Cardiac muscle cell (in vitro differentiated cells and primary cell): Measurements from ENCODE around the gene SLC38A4. TPM values are rescaled to one million over a fixed set of nuclear protein-coding genes. Genes with fewer than 3 reads are reported as not detected.

Experiments
- DNase-seq, 2 donors: peaks; one replicate each; pipeline versions ENCODE4 v3.0.0 to v3.0.0-alpha.2; 2010 to 2017; ENCODE audit warnings: low read depth in 1 of 2, low spot score in 1 of 2
- H3K27ac ChIP-seq: fragments of 200-600 bp; sonication (generic); 2 replicates; pipeline ENCODE4 v1.5.1; 2016
- H3K27me3 ChIP-seq: fragments of 200-600 bp; sonication (generic); 2 replicates; pipeline ENCODE4 v1.6.0; 2016; ENCODE audit warnings: control low read depth
- H3K36me3 ChIP-seq: fragments of 200-600 bp; sonication (generic); 2 replicates; pipeline ENCODE4 v1.5.1; 2016; ENCODE audit warnings: control low read depth
- H3K4me1 ChIP-seq: fragments of 200-600 bp; sonication (generic); 2 replicates; pipeline ENCODE4 v1.8.1; 2017; ENCODE audit warnings: low read depth, mild to moderate bottlenecking, mixed run types
- H3K4me3 ChIP-seq: fragments of 200-600 bp; sonication (generic); 2 replicates; pipeline ENCODE4 v1.5.1; 2016; ENCODE audit warnings: mild to moderate bottlenecking
- H3K9me3 ChIP-seq: fragments of 200-600 bp; sonication (generic); 2 replicates; pipeline ENCODE4 v1.5.1; 2017; ENCODE audit warnings: low read depth, mild to moderate bottlenecking, control low read depth
- CTCF ChIP-seq: IDR thresholded peaks from 2 replicates; pipeline ENCODE4 v1.5.1; 2012; ENCODE audit warnings: low read depth, mild to moderate bottlenecking, low read length
- polyA plus RNA-seq: library from polyadenylated mRNA; unstranded; fragments of >200 nt; fragmentation: Nextera tagmentation; extraction: Ambion mirVana; gene quantifications from 2 replicates; pipeline ENCODE4 v1.2.1, GENCODE V29; 2016
- total RNA-seq: library from RNA; depleted of rRNA; stranded (reverse); fragments of >200 nt; gene quantifications from 2 replicates; pipeline ENCODE4 v1.2.3, GENCODE V29; 2016

SLC38A4 gene
- total and polyA plus RNA-seq, 2 experiments from 2014 or later = 0.09 to 0.12 TPM

GRCh38 chr12:46803517-46803916, 22.3 kb downstream of the SLC38A4 start:
- no peak for DNase-seq
- Histone ChIP-seq H3K4me1 (no peaks in the 10 kb centered on the region), H3K9me3 (no peaks in the 10 kb centered on the region), H3K27me3 (no peaks in the 10 kb centered on the region), H3K4me3 (no peak overlapping the region), H3K27ac (no peak overlapping the region), H3K36me3 (no peaks in the 10 kb centered on the region)
- TF ChIP-seq CTCF = no peak

GRCh38 chr12:46801293-46801692, 24.5 kb downstream of the SLC38A4 start:
- Histone ChIP-seq H3K27me3 (no peaks in the 10 kb centered on the region), H3K4me1 (no peaks in the 10 kb centered on the region), H3K27ac (no peak overlapping the region), H3K36me3 (no peaks in the 10 kb centered on the region), H3K9me3 (no peaks in the 10 kb centered on the region), H3K4me3 (no peak overlapping the region)
- no peak for DNase-seq
- TF ChIP-seq CTCF = no peak

GRCh38 chr12:46800160-46800559, 25.6 kb downstream of the SLC38A4 start:
- no peak for DNase-seq
- Histone ChIP-seq H3K27me3 (no peaks in the 10 kb centered on the region), H3K4me1 (no peaks in the 10 kb centered on the region), H3K9me3 (no peaks in the 10 kb centered on the region), H3K27ac (no peak overlapping the region), H3K4me3 (no peak overlapping the region), H3K36me3 (no peaks in the 10 kb centered on the region)
- TF ChIP-seq CTCF = no peak

- no peaks in the 10 kb centered on the region for H3K9me3 ChIP-seq
- H3K4me3 ChIP-seq = no peak overlapping the region
- no peaks in the 10 kb centered on the region for H3K4me1 ChIP-seq
- H3K36me3 ChIP-seq = no peaks in the 10 kb centered on the region
- H3K27ac ChIP-seq = no peak overlapping the region
- H3K27me3 ChIP-seq = no peaks in the 10 kb centered on the region
- DNase-seq = no peak
- TF ChIP-seq CTCF = no peak
Measured at GRCh38 chr12:46798648-46799047, 27.1 kb downstream of the SLC38A4 start.

- H3K27ac ChIP-seq = no peak overlapping the region
- TF ChIP-seq CTCF = no peak
Measured at GRCh38 chr12:46798056-46798455, 27.7 kb downstream of the SLC38A4 start.

GRCh38 chr12:46795988-46796387, 29.8 kb downstream of the SLC38A4 start:
- H3K9me3 ChIP-seq = no peaks in the 10 kb centered on the region
- DNase-seq = no peak
- H3K27ac ChIP-seq = no peak overlapping the region
- no peak overlapping the region for H3K4me3 ChIP-seq
- H3K36me3 ChIP-seq = no peaks in the 10 kb centered on the region
- no peak for TF ChIP-seq CTCF
- H3K4me1 ChIP-seq = no peaks in the 10 kb centered on the region
- no peaks in the 10 kb centered on the region for H3K27me3 ChIP-seq

More at GRCh38 chr12:46798056-46798455, 27.7 kb downstream of the SLC38A4 start:
- Histone ChIP-seq H3K27me3 (no peaks in the 10 kb centered on the region), H3K9me3 (no peaks in the 10 kb centered on the region), H3K36me3 (no peaks in the 10 kb centered on the region), H3K4me1 (no peaks in the 10 kb centered on the region), H3K4me3 (no peak overlapping the region)
- no peak for DNase-seq
